Osteocyte (in vitro differentiated cells): ENCODE results near the gene CYP11A1. TPM values are rescaled to one million over a fixed set of nuclear protein-coding genes. Genes with fewer than 3 reads are reported as not detected.
"Not testable (repeated sequence)": the region's sequence is repeated elsewhere in the genome, so short reads cannot be mapped to it uniquely, and the experiment has no call there.

Experiments
- DNase-seq: peaks from one replicate; pipeline ENCODE4 v3.0.0; 2021; ENCODE audit warnings: mixed read lengths; ENCODE audit not compliant: unreplicated experiment; ENCODE audit errors: extremely low spot score
- H3K27ac Mint-ChIP-seq: one replicate; pipeline ENCODE4 v1.8.0; 2021; ENCODE audit warnings: mild to moderate bottlenecking, mixed read lengths; ENCODE audit not compliant: unreplicated experiment
- H3K27me3 Mint-ChIP-seq: one replicate; pipeline ENCODE4 v1.8.0; 2021; ENCODE audit warnings: mixed read lengths; ENCODE audit not compliant: unreplicated experiment
- H3K36me3 Mint-ChIP-seq: one replicate; pipeline ENCODE4 v1.8.0; 2021; ENCODE audit warnings: mixed read lengths; ENCODE audit not compliant: unreplicated experiment
- H3K4me1 Mint-ChIP-seq: one replicate; pipeline ENCODE4 v1.8.0; 2021; ENCODE audit warnings: mixed read lengths; ENCODE audit not compliant: unreplicated experiment
- H3K4me3 Mint-ChIP-seq: one replicate; pipeline ENCODE4 v1.8.0; 2021; ENCODE audit warnings: mild to moderate bottlenecking, moderate library complexity, mixed read lengths; ENCODE audit not compliant: unreplicated experiment
- H3K9me3 Mint-ChIP-seq: one replicate; pipeline ENCODE4 v1.8.0; 2021; ENCODE audit warnings: mixed read lengths; ENCODE audit not compliant: unreplicated experiment
- CTCF ChIP-seq: fragments of 200-600 bp; sonication (generic); IDR thresholded peaks from 2 replicates; pipeline ENCODE4 v1.5.0; 2021; ENCODE audit warnings: antibody characterized with exemption, mild to moderate bottlenecking, moderate library complexity
- total RNA-seq: library from RNA; stranded (reverse); gene quantifications from 2 replicates; pipeline ENCODE4 v1.2.1, GENCODE V29; 2021

Gene CYP11A1
- total RNA-seq, 1 donor from 2014 or later: not detected

GRCh38 chr15:74369084-74369745 is 1.8 kb upstream of the CYP11A1 start:
- no peaks in the 10 kb centered on the region for H3K9me3 Mint-ChIP-seq
- peaks cover 64% of the 10 kb centered on the region for H3K27me3 Mint-ChIP-seq
- DNase-seq: no peak
- no peak for TF ChIP-seq CTCF
- no peak overlapping the region for H3K4me3 Mint-ChIP-seq
- H3K36me3 Mint-ChIP-seq: no peaks in the 10 kb centered on the region
- H3K27ac Mint-ChIP-seq: no peak overlapping the region
- peaks cover 3% of the 10 kb centered on the region for H3K4me1 Mint-ChIP-seq

GRCh38 chr15:74368121-74368520 is 675 bp upstream of the CYP11A1 start:
- H3K27me3 Mint-ChIP-seq: peaks cover 64% of the 10 kb centered on the region
- no peak overlapping the region for H3K4me3 Mint-ChIP-seq
- H3K4me1 Mint-ChIP-seq: peaks cover 3% of the 10 kb centered on the region
- TF ChIP-seq CTCF: no peak
- no peaks in the 10 kb centered on the region for H3K9me3 Mint-ChIP-seq
- DNase-seq: no peak
- no peaks in the 10 kb centered on the region for H3K36me3 Mint-ChIP-seq
- no peak overlapping the region for H3K27ac Mint-ChIP-seq

GRCh38 chr15:74365598-74366445 is 1.6 kb downstream of the CYP11A1 start:
- peak overlapping the region; percentile 55 for H3K4me3 Mint-ChIP-seq
- peaks cover 51% of the 10 kb centered on the region for H3K27me3 Mint-ChIP-seq
- H3K27ac Mint-ChIP-seq: no peak overlapping the region

GRCh38 chr15:74364936-74365597 is 2.4 kb downstream of the CYP11A1 start:
- Mint-ChIP-seq H3K36me3 (no peaks in the 10 kb centered on the region), H3K27me3 (peaks cover 44% of the 10 kb centered on the region), H3K4me3 (peak overlapping the region; percentile 55), H3K4me1 (peaks cover 3% of the 10 kb centered on the region), H3K9me3 (no peaks in the 10 kb centered on the region), H3K27ac (no peak overlapping the region)
- no peak for DNase-seq
- no peak for TF ChIP-seq CTCF

More at GRCh38 chr15:74365598-74366445, 1.6 kb downstream of the CYP11A1 start:
- Mint-ChIP-seq H3K9me3 (no peaks in the 10 kb centered on the region), H3K4me1 (peaks cover 3% of the 10 kb centered on the region), H3K36me3 (no peaks in the 10 kb centered on the region)
- no peak for DNase-seq
- TF ChIP-seq CTCF: no peak

- no peaks in the 10 kb centered on the region for H3K9me3 Mint-ChIP-seq
- H3K27ac Mint-ChIP-seq: no peak overlapping the region
- peaks cover 3% of the 10 kb centered on the region for H3K4me1 Mint-ChIP-seq
- TF ChIP-seq CTCF: no peak
- no peaks in the 10 kb centered on the region for H3K36me3 Mint-ChIP-seq
- no peak overlapping the region for H3K4me3 Mint-ChIP-seq
- peaks cover 23% of the 10 kb centered on the region for H3K27me3 Mint-ChIP-seq
- DNase-seq: no peak
Measured at GRCh38 chr15:74362482-74362881, 5.0 kb downstream of the CYP11A1 start.

GRCh38 chr15:74360855-74361254 is 6.6 kb downstream of the CYP11A1 start:
- H3K4me1 Mint-ChIP-seq, DNase-seq, H3K36me3 Mint-ChIP-seq, H3K4me3 Mint-ChIP-seq, H3K9me3 Mint-ChIP-seq, H3K27ac Mint-ChIP-seq: not testable (repeated sequence)
- peaks cover 19% of the 10 kb centered on the region for H3K27me3 Mint-ChIP-seq

- H3K27me3 Mint-ChIP-seq: peaks cover 21% of the 10 kb centered on the region
- not testable (repeated sequence) for H3K27ac Mint-ChIP-seq, H3K4me1 Mint-ChIP-seq, H3K4me3 Mint-ChIP-seq, H3K36me3 Mint-ChIP-seq, DNase-seq, H3K9me3 Mint-ChIP-seq
Measured at GRCh38 chr15:74359376-74359775, 8.1 kb downstream of the CYP11A1 start.
